Measurements from ENCODE around the gene SLC22A3. TPM values are rescaled to one million over a fixed set of nuclear protein-coding genes. Genes with fewer than 3 reads are reported as not detected.

The SLC22A3 gene
- total RNA-seq, 1 experiment from 2014 or later, result 0.07 TPM

- CTCF ChIA-PET, result no interaction called here
- RAD21 ChIA-PET (ENCODE audit: low non-redundant PET in 1 of 2, low total read pairs in 2 of 2, uncharacterized antibody in 2 of 2, unreplicated experiment in 2 of 2), result no interaction called here
- Histone ChIP-seq H3K27me3 (ENCODE audit: insufficient read depth, low read length) (peaks cover 8% of the 10 kb centered on the region), H3K9me3 (ENCODE audit: control insufficient read depth in 1 of 2, insufficient read depth in 1 of 2, low read depth in 1 of 2, low read length in 2 of 2) (no peaks in the 10 kb centered on the region), H3K9me2 (ENCODE audit: insufficient read depth) (0 out of 2 replicates have a peak, but pooled peaks cover 5% of the 10 kb centered on the region), H2AFZ (ENCODE audit: low read depth, low read length, poor library complexity, severe bottlenecking) (no peak overlapping the region), H3K36me3 (ENCODE audit: control insufficient read depth in 1 of 2, insufficient read depth in 2 of 2, low read length in 2 of 2) (no peaks in the 10 kb centered on the region), H3K4me1 (ENCODE audit: control insufficient read depth in 1 of 2, insufficient read depth in 2 of 2, low read length in 2 of 2) (no peaks in the 10 kb centered on the region), H3K79me2 (ENCODE audit: insufficient read depth, low read length) (no peaks in the 10 kb centered on the region), H3K27ac (ENCODE audit: low read depth, low read length) (no peak overlapping the region), H3K9ac (ENCODE audit: low read length) (no peak overlapping the region), H4K20me1 (ENCODE audit: insufficient read depth) (no peaks in the 10 kb centered on the region), H3K4me2 (ENCODE audit: low read length) (no peak overlapping the region), H3K4me3 (replicated peaks in 1 of 2; ENCODE audit: low read depth in 1 of 2, low read length in 2 of 2) (no peak overlapping the region)
- intact Hi-C loops (cut with micrococcal nuclease), result no loop called here
- no TSS peak for BruUV-seq (replicated peaks)
- TF ChIP-seq ZNF274 (IDR thresholded peaks at IDR 0.05; ENCODE audit: low read depth, low read length), result no peak
- TF ChIP-seq POLR2A (IDR thresholded peaks at IDR 0.05; ENCODE audit: borderline replicate concordance, extremely low read depth, insufficient read depth, insufficient read length), result no peak
- no peak for TF ChIP-seq YY1 (IDR thresholded peaks at IDR 0.05; ENCODE audit: extremely low read depth, insufficient replicate concordance, low read depth, low read length)
- POLR2A ChIA-PET, result no interaction called here
- DNase-seq (ENCODE audit: low read depth, low spot score) (no peak), ATAC-seq (no peak)
Observed at GRCh38 chr6:160331753-160332152, 16.4 kb upstream of the SLC22A3 start.

GRCh38 chr6:160333101-160333500 lies 15.1 kb upstream of the SLC22A3 start:
- POLR2A ChIA-PET, result no interaction called here
- BruUV-seq (replicated peaks), result no TSS peak

More at GRCh38 chr6:160333101-160333500, 15.1 kb upstream of the SLC22A3 start:
- H3K4me3 ChIP-seq (replicated peaks in 1 of 2; ENCODE audit: low read depth in 1 of 2, low read length in 2 of 2), result no peak overlapping the region
- no peak overlapping the region for H3K9ac ChIP-seq (ENCODE audit: low read length)
- ATAC-seq (no peak), DNase-seq (ENCODE audit: low read depth, low spot score) (no peak)
- H3K4me2 ChIP-seq (ENCODE audit: low read length), result no peak overlapping the region
- no peak for TF ChIP-seq ZBTB33 (IDR thresholded peaks at IDR 0.05; ENCODE audit: extremely low read depth, insufficient replicate concordance, low read length)
- no peak for TF ChIP-seq YY1 (IDR thresholded peaks at IDR 0.05; ENCODE audit: extremely low read depth, insufficient replicate concordance, low read depth, low read length)
- TF ChIP-seq EGR1 (IDR thresholded peaks at IDR 0.05; ENCODE audit: low read depth), result no peak
- no peak for TF ChIP-seq CEBPB (IDR thresholded peaks at IDR 0.05; ENCODE audit: low read depth)
- no peak for TF ChIP-seq FOSL1 (IDR thresholded peaks at IDR 0.05; ENCODE audit: low read depth)
- no peak for TF ChIP-seq SRF (IDR thresholded peaks at IDR 0.05; ENCODE audit: low read depth)
- no peak for TF ChIP-seq SP1 (IDR thresholded peaks at IDR 0.05; ENCODE audit: low read depth)
- no peak for TF ChIP-seq EZH2 (IDR thresholded peaks at IDR 0.05)
- no peak for TF ChIP-seq TCF7L2 (IDR thresholded peaks at IDR 0.05; ENCODE audit: borderline replicate concordance, extremely low read depth, insufficient read depth, insufficient read length)
- ChIA-PET RAD21 (ENCODE audit: low non-redundant PET in 1 of 2, low total read pairs in 2 of 2, uncharacterized antibody in 2 of 2, unreplicated experiment in 2 of 2) (no interaction called here), CTCF (no interaction called here)
- H3K9me3 ChIP-seq (ENCODE audit: control insufficient read depth in 1 of 2, insufficient read depth in 1 of 2, low read depth in 1 of 2, low read length in 2 of 2), result no peaks in the 10 kb centered on the region
- no peak overlapping the region for H2AFZ ChIP-seq (ENCODE audit: low read depth, low read length, poor library complexity, severe bottlenecking)
- H3K9me2 ChIP-seq (ENCODE audit: insufficient read depth), result 0 out of 2 replicates have a peak, but pooled peaks cover 5% of the 10 kb centered on the region
- intact Hi-C loops (cut with micrococcal nuclease), result no loop called here
- H4K20me1 ChIP-seq (ENCODE audit: insufficient read depth), result no peaks in the 10 kb centered on the region
- H3K27me3 ChIP-seq (ENCODE audit: insufficient read depth, low read length), result peaks cover 8% of the 10 kb centered on the region
- H3K36me3 ChIP-seq (ENCODE audit: control insufficient read depth in 1 of 2, insufficient read depth in 2 of 2, low read length in 2 of 2), result no peaks in the 10 kb centered on the region
- no peak overlapping the region for H3K27ac ChIP-seq (ENCODE audit: low read depth, low read length)
- no peaks in the 10 kb centered on the region for H3K79me2 ChIP-seq (ENCODE audit: insufficient read depth, low read length)
- H3K4me1 ChIP-seq (ENCODE audit: control insufficient read depth in 1 of 2, insufficient read depth in 2 of 2, low read length in 2 of 2), result no peaks in the 10 kb centered on the region
